ENCODE measurements around the gene GNL3.

- TF ChIP-seq EHMT2 (IDR thresholded peaks at IDR 0.05; ENCODE audit: low read depth) (no peak), POLR2AphosphoS2 (conservative IDR thresholded peaks at IDR 0.05; ENCODE audit: low read length) (no peak), CTCF (IDR thresholded peaks at IDR 0.05) (no peak), KDM1A (IDR thresholded peaks at IDR 0.05; ENCODE audit: low read depth) (no peak), CEBPB (IDR thresholded peaks at IDR 0.05) (no peak), ZSCAN20 (CRISPR knock-in tag; IDR thresholded peaks at IDR 0.05) (no peak), POLR2A (IDR thresholded peaks at IDR 0.05; ENCODE audit: low read length) (no peak), MAX (IDR thresholded peaks at IDR 0.05) (0 out of 2 replicates have a peak, but pooled peaks have one; percentile 7), JUN (IDR thresholded peaks at IDR 0.05) (no peak), JUNB (IDR thresholded peaks at IDR 0.05) (no peak), REST (IDR thresholded peaks at IDR 0.05) (no peak)
Observed at GRCh38 chr3:52704611-52705437, 19.0 kb downstream of the GNL3 start.

All from A549 (cell line).